H1 (cell line): ENCODE measurements around the gene SEZ6. TPM values are rescaled to one million over a fixed set of nuclear protein-coding genes. Genes with fewer than 3 reads are reported as not detected.

Source experiments
- CTCF ChIA-PET: fragments of 300-600 bp; sonication (Branson Sonifier 250); formaldehyde crosslinking; loops from one replicate; lab custom pipeline; 2021; ENCODE audit not compliant: partially characterized antibody; lab: Charles Lee
- POLR2A ChIA-PET: fragments of 300-600 bp; sonication (Branson Sonifier 250); formaldehyde crosslinking; loops from one replicate; lab custom pipeline; 2021; ENCODE audit warnings: inconsistent platforms; ENCODE audit not compliant: partially characterized antibody; lab: Charles Lee
- DNase-seq, 2 experiments: peaks; one replicate each; pipeline versions ENCODE4 v3.0.0 to v3.0.0-alpha.2; 2010 to 2022; ENCODE audit warnings: low spot score in 2 of 2, low read depth in 1 of 2, mixed read lengths in 1 of 2
- FAIRE-seq: peaks from 2 replicates; lab custom pipeline; 2011; peaks lifted over from hg19 to GRCh38; lab: Jason Lieb, UNC
- H2AFZ ChIP-seq: 2 replicates; pipeline ENCODE4 v1.8.1; 2012; ENCODE audit warnings: low read length, inconsistent platforms
- H2AK5ac ChIP-seq: 2 replicates; pipeline ENCODE4 v1.6.1; 2013; ENCODE audit warnings: low read depth, low read length
- H2BK120ac ChIP-seq: replicated peaks from 2 replicates; pipeline ENCODE3; 2013; ENCODE audit warnings: low read depth, low read length, inconsistent platforms
- H2BK12ac ChIP-seq: 2 replicates; pipeline ENCODE4 v1.6.1; 2013; ENCODE audit warnings: low read depth, low read length
- H2BK15ac ChIP-seq: 2 replicates; pipeline ENCODE4 v1.6.1; 2013; ENCODE audit warnings: low read length
- H2BK20ac ChIP-seq: 2 replicates; pipeline ENCODE4 v1.6.1; 2013; ENCODE audit warnings: low read length
- H2BK5ac ChIP-seq: 2 replicates; pipeline ENCODE4 v1.6.1; 2013; ENCODE audit warnings: low read depth, low read length
- H3K14ac ChIP-seq: 2 replicates; pipeline ENCODE4 v1.6.1; 2013; ENCODE audit warnings: inconsistent platforms; ENCODE audit not compliant: insufficient read length
- H3K18ac ChIP-seq: 2 replicates; pipeline ENCODE4 v1.6.1; 2013; ENCODE audit warnings: low read length; ENCODE audit errors: extremely low read depth
- H3K23ac ChIP-seq: 2 replicates; pipeline ENCODE4 v1.6.1; 2013; ENCODE audit warnings: inconsistent platforms; ENCODE audit not compliant: insufficient read length
- H3K23me2 ChIP-seq: 2 replicates; pipeline ENCODE4 v1.6.1; 2013; ENCODE audit warnings: low read depth, low read length
- H3K27ac ChIP-seq: 2 replicates; pipeline ENCODE4 v1.6.1; 2011; ENCODE audit warnings: low read depth, low read length, inconsistent platforms
- H3K27me3 ChIP-seq, 4 experiments: replicated peaks in 1 of 4; 1 replicate in 1 of 4; 2 replicates in 3 of 4; pipeline versions ENCODE4 v1.6.1 to v1.8.1; 2011 to 2013; ENCODE audit warnings: low read length in 3 of 4, mild to moderate bottlenecking in 3 of 4, inconsistent platforms in 2 of 4, mixed read lengths in 2 of 4, moderate library complexity in 1 of 4; ENCODE audit not compliant: control insufficient read depth in 3 of 4, insufficient read depth in 3 of 4; ENCODE audit errors: extremely low read depth in 1 of 4
- H3K36me3 ChIP-seq, 4 experiments: 2 replicates each; pipeline versions ENCODE4 v1.6.1 to v1.8.1; 2011 to 2013; ENCODE audit warnings: mild to moderate bottlenecking in 4 of 4, low read length in 3 of 4, moderate library complexity in 2 of 4, control low read depth in 1 of 4, inconsistent platforms in 1 of 4; ENCODE audit not compliant: insufficient read depth in 4 of 4, control insufficient read depth in 2 of 4
- H3K4ac ChIP-seq: replicated peaks from 2 replicates; pipeline ENCODE3; 2013; ENCODE audit warnings: low read length, low read depth, mixed read lengths, inconsistent platforms; ENCODE audit not compliant: insufficient read length
- H3K4me1 ChIP-seq, 4 experiments: replicated peaks in 1 of 4; 1 replicate in 1 of 4; 2 replicates in 3 of 4; pipeline versions ENCODE4 v1.6.1 to v1.8.1; 2011 to 2013; ENCODE audit warnings: low read length in 3 of 4, inconsistent platforms in 2 of 4, mixed read lengths in 1 of 4; ENCODE audit not compliant: insufficient read depth in 4 of 4, control insufficient read depth in 3 of 4
- H3K4me2 ChIP-seq, 2 experiments: 2 replicates each; pipeline versions ENCODE4 v1.6.1 to v1.8.1; 2011 to 2013; ENCODE audit warnings: low read depth in 2 of 2, low read length in 2 of 2, control low read depth in 1 of 2, inconsistent platforms in 1 of 2, mild to moderate bottlenecking in 1 of 2; ENCODE audit not compliant: insufficient read depth in 1 of 2
- H3K4me3 ChIP-seq, 4 experiments: fragments of 200-600, 300-600 bp in 1 of 4; sonication (generic), shearing (Covaris generic), sonication (Bioruptor Twin) in 1 of 4; 2 replicates each; pipeline versions ENCODE4 v1.5.1 to v1.8.1; 2011 to 2016; ENCODE audit warnings: low read length in 4 of 4, low read depth in 3 of 4, control low read depth in 2 of 4, inconsistent platforms in 2 of 4, mild to moderate bottlenecking in 2 of 4, mixed read lengths in 1 of 4, moderate library complexity in 1 of 4; ENCODE audit not compliant: insufficient read depth in 2 of 4; ENCODE audit errors: extremely low read depth in 1 of 4
- H3K56ac ChIP-seq: replicated peaks from 2 replicates; pipeline ENCODE3; 2013; ENCODE audit warnings: low read depth, mild to moderate bottlenecking, mixed read lengths, low read length, inconsistent platforms; ENCODE audit not compliant: insufficient read length
- H3K79me1 ChIP-seq: 2 replicates; pipeline ENCODE4 v1.6.1; 2013; ENCODE audit warnings: low read depth, low read length, control low read depth
- H3K79me2 ChIP-seq, 2 experiments: 2 replicates each; pipeline versions ENCODE4 v1.6.1 to v1.8.1; 2012 to 2013; ENCODE audit warnings: low read length in 2 of 2, mild to moderate bottlenecking in 2 of 2, inconsistent platforms in 1 of 2; ENCODE audit not compliant: insufficient read depth in 2 of 2, control insufficient read depth in 1 of 2
- H3K9ac ChIP-seq, 4 experiments: replicated peaks in 1 of 4; 1 replicate in 1 of 4; 2 replicates in 3 of 4; pipeline versions ENCODE4 v1.6.1 to v1.8.1; 2011 to 2013; ENCODE audit warnings: low read depth in 3 of 4, low read length in 3 of 4, control low read depth in 2 of 4, mild to moderate bottlenecking in 2 of 4, moderate library complexity in 2 of 4, inconsistent platforms in 1 of 4; ENCODE audit errors: extremely low read depth in 1 of 4
- H3K9me3 ChIP-seq, 2 experiments: 2 replicates each; pipeline versions ENCODE4 v1.6.1 to v1.8.1; 2012 to 2013; ENCODE audit warnings: mild to moderate bottlenecking in 2 of 2, moderate library complexity in 2 of 2, control low read depth in 1 of 2, inconsistent platforms in 1 of 2, low read depth in 1 of 2, low read length in 1 of 2, mixed read lengths in 1 of 2; ENCODE audit not compliant: insufficient read depth in 2 of 2
- H4K20me1 ChIP-seq, 2 experiments: replicated peaks in 1 of 2; 2 replicates each; pipeline versions ENCODE3 to v1.8.1; 2011 to 2013; ENCODE audit warnings: inconsistent platforms in 2 of 2, low read length in 2 of 2, mild to moderate bottlenecking in 1 of 2; ENCODE audit not compliant: insufficient read depth in 2 of 2, control insufficient read depth in 1 of 2
- H4K5ac ChIP-seq: 2 replicates; pipeline ENCODE4 v1.6.1; 2013; ENCODE audit warnings: low read length, low read depth, mixed read lengths, inconsistent platforms; ENCODE audit not compliant: insufficient read length
- H4K8ac ChIP-seq: 2 replicates; pipeline ENCODE4 v1.8.0; 2013; ENCODE audit warnings: mild to moderate bottlenecking, moderate library complexity, low read length, inconsistent platforms; ENCODE audit not compliant: insufficient read depth; ENCODE audit errors: extremely low read depth
- H4K91ac ChIP-seq: replicated peaks from 2 replicates; pipeline ENCODE3; 2013; ENCODE audit warnings: low read length, mixed read lengths, inconsistent platforms; ENCODE audit not compliant: insufficient read length
- CEBPB ChIP-seq: IDR thresholded peaks from 2 replicates; pipeline ENCODE4 v1.6.1; 2012; ENCODE audit warnings: low read depth, low read length
- TAF7 ChIP-seq: optimal IDR thresholded peaks from 2 replicates; pipeline ENCODE3; 2011; ENCODE audit warnings: low read depth, mild to moderate bottlenecking, inconsistent platforms, low read length, moderate library complexity, borderline replicate concordance
- WGBS, 2 experiments: shearing (Covaris generic) in 1 of 2; methylation state at CpG; one replicate each; pipeline versions ENCODE4 v1.1.6 to v1.1.7; 2013 to 2015; ENCODE audit warnings: low lambda C conversion rate in 2 of 2, mixed read lengths in 2 of 2, inconsistent platforms in 1 of 2, low coverage in 1 of 2, missing lambda C conversion rate in 1 of 2; ENCODE audit not compliant: insufficient replicate concordance in 2 of 2, insufficient coverage in 1 of 2, insufficient read length in 1 of 2; ENCODE audit errors: extremely low coverage in 1 of 2, missing lambda C conversion rate in 1 of 2; 5-methylcytosine and 5-hydroxymethylcytosine counted together
- polyA plus RNA-seq, 7 experiments: library from polyadenylated mRNA; depleted of rRNA in 3 of 7; stranded (reverse) in 5 of 7; unstranded in 2 of 7; fragments of >200 nt in 5 of 7; fragments of 200-250 nt in 2 of 7; gene quantifications; 1 replicate in 5 of 7; 2 replicates in 1 of 7; 4 replicates in 1 of 7; pipeline versions ENCODE4 v1.2.1 to v1.2.3, GENCODE V29; 2011 to 2013; ENCODE audit warnings: missing spikeins in 2 of 7, mixed read lengths in 2 of 7
- total RNA-seq: library from RNA; stranded (reverse); fragmentation: NEBNext Ultra II Directional; extraction: Animal tissue kit (Norgen Biotek cat#: 25700); gene quantifications from 2 replicates; pipeline ENCODE4 v1.2.1, GENCODE V29; 2021

Gene SEZ6
- total and polyA plus RNA-seq, 2 of the 8 experiments (the other 6 are each of a cell fraction or from before 2014, with no cell fraction given) = 6.9 to 16.1 TPM

DNA sequence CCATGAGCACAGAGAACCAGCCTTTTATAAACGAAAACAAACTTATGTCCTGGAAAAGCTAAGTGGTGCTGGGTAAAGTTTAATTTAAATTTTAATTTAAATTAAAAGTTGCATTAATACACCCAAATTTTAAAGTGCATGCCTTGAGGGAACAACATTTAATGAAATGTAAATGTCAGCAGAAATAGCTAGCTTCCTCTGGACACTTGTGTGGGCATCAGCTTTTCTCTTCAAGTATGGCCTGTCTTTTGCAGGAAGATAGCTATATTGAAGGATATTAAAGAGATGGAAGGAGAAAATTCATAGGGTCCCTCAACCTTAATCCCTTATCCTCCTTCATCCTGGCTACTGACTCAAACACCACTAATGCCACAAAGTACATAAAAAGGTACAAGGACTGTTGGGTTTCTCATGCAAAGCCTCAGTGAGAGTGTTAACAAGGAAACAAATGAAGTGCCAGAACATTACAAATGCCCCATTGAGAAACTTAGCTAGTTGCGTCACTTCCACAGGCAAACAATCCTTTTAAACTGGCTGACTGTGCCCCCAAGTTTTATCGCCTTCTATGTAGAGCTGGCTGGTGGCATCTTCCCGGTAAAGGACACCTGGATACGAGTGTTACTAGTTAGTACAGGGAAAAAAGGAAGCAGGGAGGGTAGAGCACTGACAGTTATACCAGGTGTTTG lies 68.6 kb downstream of the SEZ6 start:
- Histone ChIP-seq H3K4me2 (peak overlapping the region; percentile 22 to 50; a peak in 3 of 4 replicates), H3K27ac (no peak overlapping the region), H2BK20ac (no peak overlapping the region), H3K4ac (no peak overlapping the region), H2AFZ (no peak overlapping the region), H4K8ac (no peak overlapping the region), H3K9ac (no peak overlapping the region), H4K5ac (no peak overlapping the region), H3K14ac (no peak overlapping the region), H2AK5ac (no peak overlapping the region), H3K18ac (no peak overlapping the region), H2BK120ac (no peak overlapping the region), H3K4me3 (no peak overlapping the region), H3K23me2 (no peaks in the 10 kb centered on the region), H2BK5ac (no peak overlapping the region), H2BK12ac (no peak overlapping the region), H3K23ac (no peak overlapping the region), H3K9me3 (no peaks in the 10 kb centered on the region), H3K4me1 (peaks cover 2 to 22% (median 16%) of the 10 kb centered on the region in 4 experiments; a peak in 5 of 7 replicates), H4K91ac (no peak overlapping the region), H4K20me1 (peaks cover 17 to 29% of the 10 kb centered on the region in 2 experiments), H3K27me3 (no peaks in the 10 kb centered on the region), H3K36me3 (peaks cover 0 to 14% (median 0%) of the 10 kb centered on the region in 4 experiments; a peak in 3 of 8 replicates), H3K79me2 (peaks cover 16 to 99% of the 10 kb centered on the region in 2 experiments), H3K56ac (no peak overlapping the region), H3K79me1 (peaks cover 12% of the 10 kb centered on the region), H2BK15ac (no peak overlapping the region)
- TF ChIP-seq TAF7 = no peak
- TF ChIP-seq CEBPB = peak; percentile 55; the same call in 1 of the 2 replicates
- POLR2A ChIA-PET = interaction anchor here (0.9 to 7.4 kb wide), 9 partner anchors 10 to 196 kb away, joined by 3 to 73 read pairs (median 3); partner anchors contain the start of gene PHF12
- CTCF ChIA-PET = interaction anchor here (1.0 to 2.6 kb wide), 12 partner anchors 9 to 210 kb away, joined by 3 to 12 read pairs (median 4); partner anchors contain the start of gene DHRS13
- no peak for FAIRE-seq
- no peak for DNase-seq
- 82% methylated on average over 5 of the region's 5 CpGs; no CpG with 5 or more reads in 1 of the 2 experiments for WGBS, 2 experiments
